ENCODE data around the gene PARL.

GRCh38 chr3:183807209-183807728 lies 77.4 kb downstream of the PARL start:
- TF ChIP-seq EGR1 (IDR thresholded peaks at IDR 0.05) = no peak
- TF ChIP-seq REST (IDR thresholded peaks at IDR 0.05; ENCODE audit: low read depth) = no peak
- TF ChIP-seq CEBPB (IDR thresholded peaks at IDR 0.05) = no peak
- TF ChIP-seq NFIC (IDR thresholded peaks at IDR 0.05) = no peak
- TF ChIP-seq EP300 (IDR thresholded peaks at IDR 0.05; ENCODE audit: borderline replicate concordance) = no peak
- TF ChIP-seq YY1 (IDR thresholded peaks at IDR 0.05; ENCODE audit: low read depth) = no peak
- TF ChIP-seq MAX (IDR thresholded peaks at IDR 0.05) = no peak
- no peak for TF ChIP-seq TAF1 (IDR thresholded peaks at IDR 0.05; ENCODE audit: low read depth)
- TF ChIP-seq TEAD4 (IDR thresholded peaks at IDR 0.05) = no peak
- TF ChIP-seq TCF12 (IDR thresholded peaks at IDR 0.05; ENCODE audit: low read depth) = no peak
- TF ChIP-seq ZBTB7A (IDR thresholded peaks at IDR 0.05; ENCODE audit: low read depth) = no peak
- TF ChIP-seq RAD21 (IDR thresholded peaks at IDR 0.05; ENCODE audit: low read depth) = no peak
- no peak for TF ChIP-seq CREB1 (IDR thresholded peaks at IDR 0.05; ENCODE audit: low read depth)
- TF ChIP-seq FOXM1 (IDR thresholded peaks at IDR 0.05; ENCODE audit: borderline replicate concordance, low read depth) = no peak
